IMR-90 (cell line): ENCODE measurements around the gene FMN1. TPM values are rescaled to one million over a fixed set of nuclear protein-coding genes. Genes with fewer than 3 reads are reported as not detected.

Experiments
- ATAC-seq: fragments of 200-7000 bp; cut with Tn5 transposase; 2 replicates; pipeline ENCODE4 v1.9.1; 2020; ENCODE audit warnings: low read depth, mild to moderate bottlenecking, moderate library complexity
- BruUV-seq: library from RNA; stranded (reverse); fragments of 400-500 nt; replicated peaks from 2 replicates; lab custom pipeline; 2021; lab: Mats Ljungman, UMichigan
- CTCF ChIA-PET: fragments of 300-600 bp; formaldehyde crosslinking; extraction: SDS; loops from one replicate; lab custom pipeline; 2021; ENCODE audit warnings: antibody characterized with exemption; lab: Yijun Ruan, JAX
- POLR2A ChIA-PET: fragments of 300-600 bp; sonication (Branson Sonifier 250); formaldehyde crosslinking; loops from one replicate; lab custom pipeline; 2022; ENCODE audit warnings: antibody characterized with exemption; ENCODE audit not compliant: unreplicated experiment; lab: Charles Lee
- DNase-seq: peaks from one replicate; pipeline ENCODE4 v3.0.0; 2013
- H2AFZ ChIP-seq: replicated peaks from 2 replicates; pipeline ENCODE3; 2013; ENCODE audit warnings: low read length, mild to moderate bottlenecking; ENCODE audit not compliant: poor library complexity
- H2AK5ac ChIP-seq: 2 replicates; pipeline ENCODE4 v1.6.1; 2013; ENCODE audit warnings: low read depth, low read length, inconsistent platforms
- H2AK9ac ChIP-seq: replicated peaks from 2 replicates; pipeline ENCODE3; 2013; ENCODE audit warnings: mild to moderate bottlenecking, low read depth, low read length, moderate library complexity; ENCODE audit not compliant: poor library complexity
- H2BK120ac ChIP-seq: 2 replicates; pipeline ENCODE4 v1.6.1; 2013; ENCODE audit warnings: low read depth, low read length, inconsistent platforms
- H2BK15ac ChIP-seq: 3 replicates; pipeline ENCODE4 v1.6.1; 2013; ENCODE audit warnings: low read depth, low read length, inconsistent platforms
- H2BK20ac ChIP-seq: 2 replicates; pipeline ENCODE4 v1.6.1; 2013; ENCODE audit warnings: low read depth, mild to moderate bottlenecking, inconsistent platforms, low read length, moderate library complexity
- H2BK5ac ChIP-seq: 2 replicates; pipeline ENCODE4 v1.6.1; 2013; ENCODE audit warnings: mild to moderate bottlenecking, low read depth, low read length, inconsistent platforms; ENCODE audit not compliant: poor library complexity, severe bottlenecking
- H3K14ac ChIP-seq: replicated peaks from 2 replicates; pipeline ENCODE4 v1.6.1; 2013; ENCODE audit warnings: low read depth, low read length, inconsistent platforms
- H3K18ac ChIP-seq: 2 replicates; pipeline ENCODE4 v1.6.1; 2013; ENCODE audit warnings: low read depth, low read length, control low read depth
- H3K23ac ChIP-seq: 2 replicates; pipeline ENCODE4 v1.6.1; 2013; ENCODE audit warnings: low read depth, low read length, inconsistent platforms
- H3K27ac ChIP-seq: 2 replicates; pipeline ENCODE4 v1.5.1; 2013; ENCODE audit warnings: mild to moderate bottlenecking, control low read depth, low read length; ENCODE audit not compliant: insufficient read depth
- H3K27me3 ChIP-seq: 2 replicates; pipeline ENCODE4 v1.6.1; 2013; ENCODE audit warnings: low read length; ENCODE audit not compliant: control insufficient read depth, insufficient read depth
- H3K36me3 ChIP-seq: 2 replicates; pipeline ENCODE4 v1.6.1; 2013; ENCODE audit warnings: low read length, mixed read lengths; ENCODE audit not compliant: control insufficient read depth, insufficient read depth
- H3K4ac ChIP-seq: 2 replicates; pipeline ENCODE4 v1.6.1; 2013; ENCODE audit warnings: low read depth, low read length, inconsistent platforms
- H3K4me1 ChIP-seq: 2 replicates; pipeline ENCODE4 v1.6.1; 2013; ENCODE audit warnings: low read length, mixed read lengths; ENCODE audit not compliant: control insufficient read depth, insufficient read depth
- H3K4me2 ChIP-seq: 2 replicates; pipeline ENCODE4 v1.6.1; 2013; ENCODE audit warnings: low read depth, mild to moderate bottlenecking, control low read depth, low read length, moderate library complexity
- H3K4me3 ChIP-seq: 2 replicates; pipeline ENCODE4 v1.5.1; 2013; ENCODE audit warnings: low read depth, mild to moderate bottlenecking, control low read depth, low read length, moderate library complexity; ENCODE audit not compliant: insufficient read depth
- H3K56ac ChIP-seq: 2 replicates; pipeline ENCODE4 v1.6.1; 2013; ENCODE audit warnings: low read length, inconsistent platforms; ENCODE audit not compliant: insufficient read depth; ENCODE audit errors: extremely low read depth
- H3K79me1 ChIP-seq, 2 experiments: 2 replicates each; pipeline ENCODE4 v1.6.1; 2013; ENCODE audit warnings: low read length in 2 of 2, inconsistent platforms in 1 of 2, low read depth in 1 of 2
- H3K9ac ChIP-seq: 2 replicates; pipeline ENCODE4 v1.6.1; 2013; ENCODE audit warnings: low read depth, low read length, control low read depth
- H3K9me1 ChIP-seq: 2 replicates; pipeline ENCODE4 v1.6.1; 2013; ENCODE audit warnings: low read length, inconsistent platforms; ENCODE audit not compliant: insufficient read depth
- H3K9me3 ChIP-seq: 2 replicates; pipeline ENCODE4 v1.6.1; 2013; ENCODE audit warnings: low read length; ENCODE audit not compliant: control insufficient read depth, insufficient read depth
- H4K20me1 ChIP-seq: 2 replicates; pipeline ENCODE4 v1.6.1; 2013; ENCODE audit warnings: low read length, inconsistent platforms; ENCODE audit not compliant: insufficient read depth
- H4K5ac ChIP-seq: 2 replicates; pipeline ENCODE4 v1.6.1; 2013; ENCODE audit warnings: mild to moderate bottlenecking, low read depth, low read length, control low read depth
- H4K8ac ChIP-seq, 2 experiments: 2 replicates each; pipeline ENCODE4 v1.6.1; 2013; ENCODE audit warnings: low read depth in 2 of 2, low read length in 2 of 2, control low read depth in 1 of 2, inconsistent platforms in 1 of 2
- H4K91ac ChIP-seq: 2 replicates; pipeline ENCODE4 v1.6.1; 2013; ENCODE audit warnings: low read depth, low read length, inconsistent platforms; ENCODE audit not compliant: insufficient read depth
- BHLHE40 ChIP-seq: fragments of 150-350 bp; IDR thresholded peaks from 2 replicates; pipeline ENCODE4 v1.6.1; 2016; ENCODE audit warnings: mild to moderate bottlenecking, low read depth, low read length
- CEBPB ChIP-seq: IDR thresholded peaks from 2 replicates; pipeline ENCODE4 v1.6.1; 2012; ENCODE audit warnings: low read depth, low read length, improper control_type of control experiment
- CHD1 ChIP-seq: IDR thresholded peaks from 2 replicates; pipeline ENCODE4 v1.6.1; 2012; ENCODE audit warnings: low read depth, low read length, improper control_type of control experiment
- ELK1 ChIP-seq: fragments of 150-350 bp; IDR thresholded peaks from 2 replicates; pipeline ENCODE4 v1.6.1; 2016; ENCODE audit warnings: low read depth, mild to moderate bottlenecking, low read length, moderate library complexity, borderline replicate concordance
- MAFK ChIP-seq: IDR thresholded peaks from 2 replicates; pipeline ENCODE4 v1.6.1; 2012; ENCODE audit warnings: low read depth, low read length, improper control_type of control experiment
- MAZ ChIP-seq: IDR thresholded peaks from 2 replicates; pipeline ENCODE4 v1.6.1; 2012; ENCODE audit warnings: low read depth, mild to moderate bottlenecking, low read length, improper control_type of control experiment, moderate library complexity, borderline replicate concordance
- MXI1 ChIP-seq: IDR thresholded peaks from 2 replicates; pipeline ENCODE4 v1.6.1; 2012; ENCODE audit warnings: low read depth, mild to moderate bottlenecking, low read length, moderate library complexity, borderline replicate concordance
- NFE2L2 ChIP-seq: fragments of 150-350 bp; IDR thresholded peaks from 2 replicates; pipeline ENCODE4 v1.6.1; 2016; ENCODE audit warnings: low read depth, mild to moderate bottlenecking, low read length
- POLR2A ChIP-seq: IDR thresholded peaks from 2 replicates; pipeline ENCODE4 v1.6.1; 2012; ENCODE audit warnings: mild to moderate bottlenecking, low read depth, low read length
- RAD21 ChIP-seq: IDR thresholded peaks from 2 replicates; pipeline ENCODE4 v1.6.1; 2012; ENCODE audit warnings: low read length, improper control_type of control experiment
- RCOR1 ChIP-seq: IDR thresholded peaks from 2 replicates; pipeline ENCODE4 v1.6.1; 2012; ENCODE audit warnings: mild to moderate bottlenecking, low read length, improper control_type of control experiment; ENCODE audit not compliant: insufficient replicate concordance
- SMC3 ChIP-seq: fragments of 150-350 bp; IDR thresholded peaks from 2 replicates; pipeline ENCODE4 v1.6.1; 2016; ENCODE audit warnings: low read depth, mild to moderate bottlenecking, antibody characterized with exemption, low read length, moderate library complexity
- USF2 ChIP-seq: fragments of 150-350 bp; IDR thresholded peaks from 2 replicates; pipeline ENCODE4 v1.6.1; 2017; ENCODE audit warnings: mild to moderate bottlenecking, antibody characterized with exemption, low read length, low read depth
- WGBS, 2 experiments: methylation state at CpG; one replicate each; pipeline versions ENCODE4 v1.1.5 to v1.1.7; 2013; ENCODE audit warnings: missing lambda C conversion rate in 2 of 2; ENCODE audit not compliant: insufficient read length in 1 of 2; ENCODE audit errors: extremely low coverage in 2 of 2; 5-methylcytosine and 5-hydroxymethylcytosine counted together
- dilution Hi-C: fragments of 300-500 bp; cut with HindIII; formaldehyde crosslinking; loops from one replicate; pipeline ENCODE4 v1.14.3; 2018; ENCODE audit warnings: low sequenced_read_pairs; ENCODE audit not compliant: unreplicated experiment
- in situ Hi-C: fragments of 300-500 bp; cut with MboI; formaldehyde crosslinking; loops from 3 replicates; pipeline ENCODE4 v1.14.3; 2019; ENCODE audit warnings: low sequenced_read_pairs, inconsistent platforms, mixed read lengths
- intact Hi-C: fragments of 100-400 bp; cut with micrococcal nuclease; formaldehyde crosslinking; loops from 2 replicates; pipeline ENCODE4 v1.10.0; 2022
- polyA plus RNA-seq, 3 experiments: library from polyadenylated mRNA; depleted of rRNA; stranded (reverse); fragments of >200 nt; gene quantifications; 2 replicates each; pipeline ENCODE4 v1.2.3, GENCODE V29; 2012; ENCODE audit warnings: low replicate concordance in 1 of 3
- total RNA-seq: library from RNA; depleted of rRNA; stranded (reverse); fragments of >200 nt; gene quantifications from 2 replicates; pipeline ENCODE4 v1.2.3, GENCODE V29; 2012
- TF ChIP-seq, protein P1 (sequence below): conservative IDR thresholded peaks from 2 replicates; pipeline ENCODE4 v1.5.1; 2012; ENCODE audit warnings: mild to moderate bottlenecking, low read depth, low read length, improper control_type of control experiment

Gene FMN1
- total and polyA plus RNA-seq, 2 of the 4 experiments (the other 2 are of a cell fraction) = 7.3 to 17.6 TPM

- Histone ChIP-seq H4K5ac (peak overlapping the region; percentile 40; the same call in 1 of the 2 replicates), H3K36me3 (no peaks in the 10 kb centered on the region), H4K8ac (peak overlapping the region in 1 of 2 experiments; percentile 85; a peak in 2 of 4 replicates), H3K23ac (peak overlapping the region; percentile 59; the same call in 1 of the 2 replicates), H2BK20ac (peak overlapping the region; percentile 89), H2BK5ac (peak overlapping the region; percentile 77), H3K27ac (no peak overlapping the region), H2AFZ (peak overlapping the region; percentile 80), H3K27me3 (no peaks in the 10 kb centered on the region), H2AK9ac (peak overlapping the region; percentile 61), H3K9me3 (no peaks in the 10 kb centered on the region), H3K56ac (peak overlapping the region; percentile 46; the same call in 1 of the 2 replicates), H2BK120ac (peak overlapping the region; percentile 87), H3K4me1 (peaks cover 11% of the 10 kb centered on the region), H3K18ac (peak overlapping the region; percentile 47), H3K79me1 (peaks cover 7 to 25% of the 10 kb centered on the region in 2 experiments), H3K4ac (peak overlapping the region; percentile 82), H4K20me1 (no peaks in the 10 kb centered on the region), H3K9ac (no peak overlapping the region; the same call in 1 of the 2 replicates), H3K4me3 (no peak overlapping the region), H3K14ac (peak overlapping the region; percentile 55; the same call in 1 of the 2 replicates), H2BK15ac (peak overlapping the region; percentile 85; the same call in 2 of the 3 replicates), H2AK5ac (peak overlapping the region; percentile 79), H4K91ac (peak overlapping the region; percentile 78), H3K4me2 (no peak overlapping the region), H3K9me1 (peaks cover 5% of the 10 kb centered on the region)
- 100% methylated on average over 1 of the region's 3 CpGs; no CpG with 5 or more reads in 1 of the 2 experiments for WGBS, 2 experiments
- no TSS peak for BruUV-seq
- dilution Hi-C loops (no loop called here), intact Hi-C loops (loop anchor here (1.0 to 10.0 kb wide), 4 partner anchors 47 to 481 kb away; no protein-coding TSS in a partner anchor), in situ Hi-C loops (loop anchor here (5.0 kb wide), 2 partner anchors 116 to 486 kb away; no protein-coding TSS in a partner anchor)
- peak; percentile 76 for DNase-seq
- POLR2A ChIA-PET = no interaction called here
- peak; percentile 94 for ATAC-seq
- CTCF ChIA-PET = interaction anchor here (0.6 to 3.1 kb wide), 23 partner anchors 9 to 482 kb away, joined by 3 to 35 read pairs (median 4); no protein-coding TSS in a partner anchor
- TF ChIP-seq NFE2L2 = no peak
- peak; percentile 28; the same call in 1 of the 2 replicates for TF ChIP-seq CEBPB
- no peak for TF ChIP-seq CHD1
- TF ChIP-seq RCOR1 = no peak
- no peak for TF ChIP-seq USF2
- TF ChIP-seq SMC3 = peak; percentile 96
- peak; percentile 36; the same call in 1 of the 2 replicates for TF ChIP-seq BHLHE40
- TF ChIP-seq RAD21 = peak; percentile 95
- TF ChIP-seq MXI1 = no peak
- TF ChIP-seq, protein P1, sequence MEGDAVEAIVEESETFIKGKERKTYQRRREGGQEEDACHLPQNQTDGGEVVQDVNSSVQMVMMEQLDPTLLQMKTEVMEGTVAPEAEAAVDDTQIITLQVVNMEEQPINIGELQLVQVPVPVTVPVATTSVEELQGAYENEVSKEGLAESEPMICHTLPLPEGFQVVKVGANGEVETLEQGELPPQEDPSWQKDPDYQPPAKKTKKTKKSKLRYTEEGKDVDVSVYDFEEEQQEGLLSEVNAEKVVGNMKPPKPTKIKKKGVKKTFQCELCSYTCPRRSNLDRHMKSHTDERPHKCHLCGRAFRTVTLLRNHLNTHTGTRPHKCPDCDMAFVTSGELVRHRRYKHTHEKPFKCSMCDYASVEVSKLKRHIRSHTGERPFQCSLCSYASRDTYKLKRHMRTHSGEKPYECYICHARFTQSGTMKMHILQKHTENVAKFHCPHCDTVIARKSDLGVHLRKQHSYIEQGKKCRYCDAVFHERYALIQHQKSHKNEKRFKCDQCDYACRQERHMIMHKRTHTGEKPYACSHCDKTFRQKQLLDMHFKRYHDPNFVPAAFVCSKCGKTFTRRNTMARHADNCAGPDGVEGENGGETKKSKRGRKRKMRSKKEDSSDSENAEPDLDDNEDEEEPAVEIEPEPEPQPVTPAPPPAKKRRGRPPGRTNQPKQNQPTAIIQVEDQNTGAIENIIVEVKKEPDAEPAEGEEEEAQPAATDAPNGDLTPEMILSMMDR = peak; percentile 89
- no peak for TF ChIP-seq MAZ
- TF ChIP-seq MAFK = no peak
- TF ChIP-seq POLR2A = no peak
- TF ChIP-seq ELK1 = no peak
Measured at GRCh38 chr15:33132722-33133345, 61.7 kb downstream of the FMN1 start.
